ENCODE results near the gene UNC119B. TPM values are rescaled to one million over a fixed set of nuclear protein-coding genes. Genes with fewer than 3 reads are reported as not detected.

The UNC119B gene
- total RNA-seq, 6 experiments from 2014 or later: 32.9 to 39.5 (median 34.4) TPM

- TF ChIP-seq CTCF (IDR thresholded peaks at IDR 0.05): no peak
- Mint-ChIP-seq H3K27me3 (ENCODE audit: insufficient read depth) (peaks cover 10% of the 10 kb centered on the region), H3K4me1 (ENCODE audit: low read depth) (peaks cover 6% of the 10 kb centered on the region; the same call in 1 of the 2 replicates), H3K4me3 (no peak overlapping the region), H3K27ac (no peak overlapping the region), H3K9me3 (peaks cover 8% of the 10 kb centered on the region), H3K36me3 (ENCODE audit: low read depth) (no peaks in the 10 kb centered on the region)
- no peak for DNase-seq
Measured at GRCh38 chr12:120751389-120751788, 41.1 kb downstream of the UNC119B start.

GRCh38 chr12:120754792-120755191 is 44.5 kb downstream of the UNC119B start:
- H3K4me1 Mint-ChIP-seq (ENCODE audit: low read depth): peaks cover 6% of the 10 kb centered on the region; the same call in 1 of the 2 replicates
- TF ChIP-seq CTCF (IDR thresholded peaks at IDR 0.05): no peak
- peaks cover 10% of the 10 kb centered on the region for H3K27me3 Mint-ChIP-seq (ENCODE audit: insufficient read depth)
- DNase-seq: no peak
- H3K9me3 Mint-ChIP-seq: peaks cover 8% of the 10 kb centered on the region
- no peaks in the 10 kb centered on the region for H3K36me3 Mint-ChIP-seq (ENCODE audit: low read depth)
- no peak overlapping the region for H3K4me3 Mint-ChIP-seq
- H3K27ac Mint-ChIP-seq: no peak overlapping the region

- H3K36me3 Mint-ChIP-seq (ENCODE audit: low read depth): no peaks in the 10 kb centered on the region
- H3K27me3 Mint-ChIP-seq (ENCODE audit: insufficient read depth): peaks cover 10% of the 10 kb centered on the region
- peaks cover 8% of the 10 kb centered on the region for H3K9me3 Mint-ChIP-seq
- DNase-seq: no peak
- no peak for TF ChIP-seq CTCF (IDR thresholded peaks at IDR 0.05)
- H3K4me3 Mint-ChIP-seq: no peak overlapping the region
- H3K4me1 Mint-ChIP-seq (ENCODE audit: low read depth): peaks cover 6% of the 10 kb centered on the region; the same call in 1 of the 2 replicates
- H3K27ac Mint-ChIP-seq: no peak overlapping the region
Measured at GRCh38 chr12:120755269-120755668, 45.0 kb downstream of the UNC119B start.

GRCh38 chr12:120757226-120757742 is 47.0 kb downstream of the UNC119B start:
- no peak for TF ChIP-seq CTCF (IDR thresholded peaks at IDR 0.05)
- Mint-ChIP-seq H3K9me3 (peaks cover 8% of the 10 kb centered on the region), H3K36me3 (ENCODE audit: low read depth) (peaks cover 13% of the 10 kb centered on the region; the same call in 1 of the 2 replicates), H3K27me3 (ENCODE audit: insufficient read depth) (peaks cover 7% of the 10 kb centered on the region; the same call in 1 of the 2 replicates), H3K4me3 (no peak overlapping the region), H3K27ac (no peak overlapping the region), H3K4me1 (ENCODE audit: low read depth) (peaks cover 3% of the 10 kb centered on the region; the same call in 1 of the 2 replicates)
- no peak for DNase-seq

GRCh38 chr12:120757949-120758348 is 47.7 kb downstream of the UNC119B start:
- H3K4me3 Mint-ChIP-seq: no peak overlapping the region
- H3K4me1 Mint-ChIP-seq (ENCODE audit: low read depth): no peaks in the 10 kb centered on the region
- peaks cover 8% of the 10 kb centered on the region for H3K27me3 Mint-ChIP-seq (ENCODE audit: insufficient read depth)
- TF ChIP-seq CTCF (IDR thresholded peaks at IDR 0.05): no peak
- DNase-seq: no peak
- peaks cover 8% of the 10 kb centered on the region for H3K9me3 Mint-ChIP-seq
- no peak overlapping the region for H3K27ac Mint-ChIP-seq
- H3K36me3 Mint-ChIP-seq (ENCODE audit: low read depth): peaks cover 13% of the 10 kb centered on the region; the same call in 1 of the 2 replicates
